IPS DF 4.7 (cell line): ENCODE data around the gene AGAP2.

Experiments
- DNase-seq: peaks from one replicate; pipeline ENCODE4 v3.0.0-alpha.2; 2013; ENCODE audit warnings: low spot score; ENCODE audit errors: extremely low read depth

Gene AGAP2

GRCh38 chr12:57754411-57755193 is 16.1 kb upstream of the AGAP2 start, which contains the start of gene MARCHF9:
MARCHF9 (plus strand) TSS chr12:57755103; CDS start chr12:57755529, 426 bp downstream.
- DNase-seq, result no peak

GRCh38 chr12:57753756-57754337 is 15.3 kb upstream of the AGAP2 start:
- no peak for DNase-seq

- no peak for DNase-seq
Measured at GRCh38 chr12:57752668-57753000, 14.1 kb upstream of the AGAP2 start.

DNA sequence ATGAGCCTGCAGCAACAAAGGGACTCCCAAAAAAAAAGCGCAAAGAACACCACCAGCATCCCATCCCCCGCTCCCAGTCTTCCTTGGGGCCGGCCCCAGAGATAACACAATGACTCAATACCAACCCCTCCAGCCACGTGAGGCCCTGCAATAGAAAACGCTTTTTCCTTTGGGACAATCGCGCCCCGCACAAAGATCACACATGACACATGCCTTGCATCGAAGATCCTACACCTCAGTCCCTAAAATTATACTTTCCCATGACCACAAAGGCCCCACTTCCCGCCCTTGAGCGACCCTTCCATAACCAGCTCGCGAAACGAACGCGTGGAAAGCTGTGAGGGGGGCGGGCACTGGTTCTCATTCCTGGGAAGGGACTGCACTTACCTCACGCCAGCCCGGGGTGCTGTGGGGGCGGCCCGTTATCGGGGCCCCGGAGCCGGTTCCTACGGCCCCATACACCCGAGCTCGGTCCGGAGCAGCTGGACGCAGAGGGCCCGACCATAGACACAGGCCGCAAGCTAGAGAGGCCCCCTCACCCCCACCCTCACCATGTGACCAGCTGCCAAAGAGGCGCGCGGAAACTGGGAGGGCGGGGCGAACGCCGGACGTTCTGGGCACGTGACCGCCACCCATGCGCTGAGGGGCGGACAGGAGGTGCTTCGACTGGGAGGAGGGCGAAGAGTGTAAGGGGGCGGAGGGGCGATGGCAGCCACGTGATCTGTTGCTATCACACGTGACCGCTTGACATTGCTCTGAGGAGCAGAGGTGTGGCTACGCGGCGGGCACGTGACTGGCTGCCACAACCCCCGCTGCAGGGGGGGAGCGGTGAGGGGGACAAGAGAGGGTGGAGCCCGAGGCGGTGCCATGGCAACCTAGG is 13.5 kb upstream of the AGAP2 start, which contains the start of gene CDK4:
Gene CDK4, minus strand, starts transcription at position 523 of the 880 bp plus-strand sequence. CDS start 593 bp downstream, outside the sequence.
- peak; percentile 97 for DNase-seq

DNA sequence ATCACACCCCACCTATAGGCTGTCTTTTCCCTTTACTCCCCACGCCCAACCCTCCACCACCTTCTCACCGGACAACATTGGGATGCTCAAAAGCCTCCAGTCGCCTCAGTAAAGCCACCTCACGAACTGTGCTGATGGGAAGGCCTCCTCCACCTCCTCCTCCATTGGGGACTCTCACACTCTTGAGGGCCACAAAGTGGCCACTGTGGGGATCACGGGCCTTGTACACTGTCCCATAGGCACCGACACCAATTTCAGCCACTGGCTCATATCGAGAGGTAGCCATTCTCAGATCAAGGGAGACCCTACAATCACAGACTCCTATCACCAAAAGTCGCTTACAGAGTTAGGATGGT is 12.9 kb upstream of the AGAP2 start:
- DNase-seq, result no peak

DNA sequence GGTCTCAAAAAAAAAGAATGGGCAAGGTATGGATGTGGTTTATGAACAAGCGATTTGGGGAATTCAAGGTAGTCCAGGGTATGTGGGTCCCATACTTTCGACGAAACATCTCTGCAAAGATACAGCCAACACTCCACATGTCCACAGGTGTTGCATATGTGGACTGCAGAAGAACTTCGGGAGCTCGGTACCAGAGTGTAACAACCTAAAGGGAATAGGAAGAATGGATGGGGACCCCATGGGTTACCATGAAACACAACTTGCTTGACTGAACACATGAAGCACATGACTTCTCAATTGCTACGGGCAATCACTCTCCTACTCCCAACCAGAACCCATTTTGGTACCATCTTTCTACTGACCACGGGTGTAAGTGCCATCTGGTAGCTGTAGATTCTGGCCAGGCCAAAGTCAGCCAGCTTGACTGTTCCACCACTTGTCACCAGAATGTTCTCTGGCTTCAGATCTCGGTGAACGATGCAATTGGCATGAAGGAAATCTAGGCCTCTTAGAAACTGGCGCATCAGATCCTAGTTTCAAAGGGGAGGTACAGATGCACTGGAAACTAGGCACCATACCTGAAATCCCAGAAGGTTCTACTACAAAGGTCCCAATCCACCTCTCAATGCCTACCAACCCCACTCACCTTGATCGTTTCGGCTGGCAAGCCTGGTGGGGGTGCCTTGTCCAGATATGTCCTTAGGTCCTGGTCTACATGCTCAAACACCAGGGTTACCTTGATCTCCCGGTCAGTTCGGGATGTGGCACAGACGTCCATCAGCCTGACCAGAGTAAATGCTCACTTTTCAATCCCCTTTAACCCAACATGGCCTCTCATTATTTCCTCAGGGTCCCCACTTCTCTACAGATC is 12.3 kb upstream of the AGAP2 start:
- no peak for DNase-seq

- DNase-seq, result no peak
Measured at GRCh38 chr12:57749061-57749460, 10.5 kb upstream of the AGAP2 start.

DNA sequence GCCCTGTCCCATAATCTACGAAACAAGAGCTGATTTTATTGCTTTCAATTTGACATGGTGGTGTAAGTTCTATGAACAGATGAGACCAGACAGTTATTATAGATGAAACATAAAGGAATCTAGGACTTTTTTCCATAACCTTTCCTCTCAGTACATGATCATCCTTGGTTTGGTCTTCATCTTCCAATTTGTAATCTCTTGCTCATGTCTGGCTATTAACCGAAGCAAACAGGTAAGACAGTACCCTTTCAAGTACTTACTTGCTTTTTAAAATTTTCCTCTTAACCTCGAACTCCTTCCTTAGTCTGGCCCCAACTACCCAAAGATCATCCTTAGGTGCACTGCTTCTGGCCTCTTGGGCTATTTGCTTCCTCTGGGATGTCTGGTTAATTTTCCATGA is 7.5 kb upstream of the AGAP2 start:
- DNase-seq, result no peak

DNA sequence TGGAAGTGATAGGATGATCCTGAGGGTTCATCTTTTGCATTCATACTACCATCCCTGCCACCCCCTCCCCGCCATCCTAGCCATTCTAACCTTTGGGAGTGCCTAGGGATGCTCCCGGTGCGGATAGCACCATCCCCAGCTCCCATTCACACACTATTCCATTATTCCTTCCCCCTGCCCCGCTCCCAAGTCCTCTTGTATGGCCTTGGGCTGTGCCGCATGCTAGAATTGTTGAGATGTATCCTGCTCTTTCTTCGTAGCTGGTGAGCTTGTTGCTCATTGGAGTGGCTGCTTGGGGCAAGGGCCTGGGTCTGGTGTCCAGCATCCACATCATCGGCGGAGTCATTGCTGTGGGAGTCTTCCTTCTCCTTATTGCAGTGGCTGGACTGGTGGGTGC is 6.9 kb upstream of the AGAP2 start:
- DNase-seq, result no peak

DNA sequence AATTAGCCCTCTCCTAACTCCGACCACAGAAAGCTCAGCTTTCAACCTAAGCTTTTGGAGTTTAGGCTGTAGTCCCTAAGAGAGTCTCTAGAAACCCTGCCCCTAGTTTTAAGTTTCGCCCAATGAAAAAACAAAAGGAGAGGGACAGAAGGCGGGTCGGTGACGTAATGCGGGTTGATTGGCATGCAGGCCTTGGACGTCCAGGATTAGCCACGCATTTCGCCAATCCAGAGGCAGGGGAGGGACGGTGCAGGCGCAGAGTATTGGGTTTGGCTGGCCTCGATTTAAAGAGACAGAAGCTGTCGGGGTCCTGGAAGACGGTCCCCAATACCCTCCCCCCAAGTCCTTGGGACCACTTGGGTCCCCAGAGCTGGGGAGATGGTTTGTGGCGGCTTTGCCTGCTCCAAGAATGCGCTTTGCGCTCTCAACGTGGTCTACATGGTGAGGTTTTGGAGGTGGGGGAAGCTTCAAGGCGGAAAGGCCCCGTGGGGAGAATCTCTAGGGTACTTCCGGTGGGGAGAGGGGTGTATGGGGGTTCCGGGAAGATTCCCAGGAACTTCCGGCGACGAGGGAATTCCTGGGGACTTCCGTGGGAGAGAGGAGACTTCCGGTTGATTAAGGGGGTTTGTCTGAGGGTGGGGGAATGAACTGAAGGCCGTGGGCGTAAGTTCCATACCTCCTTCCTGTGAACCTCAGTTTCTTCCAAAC is 6.4 kb upstream of the AGAP2 start, which contains the start of gene TSPAN31:
Gene TSPAN31, plus strand, starts transcription at position 263 of the 708 bp plus-strand sequence. Its CDS starts 116 bp downstream, at position 379.
- peak; percentile 98 for DNase-seq

- DNase-seq, result no peak
Measured at GRCh38 chr12:57744194-57744776, 5.7 kb upstream of the AGAP2 start.

DNA sequence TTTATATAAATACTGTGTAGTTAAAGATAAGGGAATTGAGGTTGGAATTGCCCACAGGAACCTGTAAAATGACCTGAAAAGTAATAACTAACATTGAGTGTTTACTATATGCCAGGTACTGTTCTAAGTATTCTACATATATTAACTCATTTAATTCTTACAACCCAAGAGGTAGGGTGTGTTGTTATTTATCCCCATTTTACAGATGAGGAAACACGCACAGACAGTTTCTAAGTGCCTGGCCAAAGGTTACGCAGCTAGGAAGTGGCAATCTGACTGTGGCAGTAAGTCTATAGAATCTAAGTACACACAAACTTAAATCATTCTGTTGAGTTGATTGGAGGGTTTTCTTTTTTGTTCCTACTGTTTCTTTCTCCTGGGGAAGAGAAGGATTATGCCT is 5.2 kb upstream of the AGAP2 start:
- no peak for DNase-seq

- no peak for DNase-seq
Measured at GRCh38 chr12:57741844-57742738, 3.5 kb upstream of the AGAP2 start.

DNA sequence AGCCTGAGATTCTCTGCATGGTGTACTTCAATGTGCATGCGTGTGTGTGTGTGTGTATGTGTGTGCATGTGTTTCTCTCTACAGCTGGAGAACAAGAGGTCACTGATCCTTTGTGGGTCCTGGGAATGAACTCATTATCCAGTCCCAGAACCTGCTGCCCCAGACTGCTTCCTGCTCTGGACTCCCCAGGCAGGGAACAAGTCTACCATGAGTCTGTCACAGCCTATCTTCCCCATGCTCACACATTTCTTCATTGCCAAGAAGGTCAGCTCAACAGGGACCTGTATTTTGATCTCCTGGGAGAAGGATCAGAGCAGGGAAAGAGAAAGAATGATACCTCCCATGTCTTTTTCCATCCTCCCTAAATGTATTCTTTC is 2.9 kb upstream of the AGAP2 start:
- no peak for DNase-seq

- no peak for DNase-seq
Measured at GRCh38 chr12:57740656-57741412, 2.3 kb upstream of the AGAP2 start.

DNA sequence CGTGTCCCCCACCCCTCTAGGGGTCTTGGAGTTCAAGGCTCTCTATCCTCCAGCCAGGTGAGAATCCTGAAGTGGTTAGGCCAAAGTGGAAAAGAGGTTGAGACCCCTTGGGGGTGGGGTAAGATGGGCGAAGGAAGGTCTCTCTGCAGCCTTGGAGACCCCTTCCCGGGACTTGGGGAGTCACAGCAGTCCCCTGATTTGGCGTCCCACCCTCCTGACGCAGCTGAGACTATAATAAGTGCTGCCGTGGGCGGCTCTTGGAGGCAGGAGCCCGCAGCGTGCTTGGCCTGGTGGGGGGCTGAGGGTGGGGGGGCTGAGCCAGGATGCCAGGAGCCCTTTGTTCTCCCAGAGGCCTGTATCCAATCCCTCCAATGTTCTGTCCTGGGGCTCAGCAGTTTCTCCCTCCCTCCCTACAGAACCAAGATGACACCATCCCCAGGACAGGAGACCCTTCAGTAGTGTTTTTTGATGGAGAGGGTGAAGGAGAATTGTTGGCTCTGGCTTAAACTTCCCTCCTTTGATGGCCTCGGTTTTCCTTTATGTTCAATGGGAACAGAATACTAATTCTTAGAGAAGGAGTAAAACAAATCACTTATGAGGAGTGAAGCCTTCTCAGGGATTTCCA is 1.5 kb upstream of the AGAP2 start:
- no peak for DNase-seq

DNA sequence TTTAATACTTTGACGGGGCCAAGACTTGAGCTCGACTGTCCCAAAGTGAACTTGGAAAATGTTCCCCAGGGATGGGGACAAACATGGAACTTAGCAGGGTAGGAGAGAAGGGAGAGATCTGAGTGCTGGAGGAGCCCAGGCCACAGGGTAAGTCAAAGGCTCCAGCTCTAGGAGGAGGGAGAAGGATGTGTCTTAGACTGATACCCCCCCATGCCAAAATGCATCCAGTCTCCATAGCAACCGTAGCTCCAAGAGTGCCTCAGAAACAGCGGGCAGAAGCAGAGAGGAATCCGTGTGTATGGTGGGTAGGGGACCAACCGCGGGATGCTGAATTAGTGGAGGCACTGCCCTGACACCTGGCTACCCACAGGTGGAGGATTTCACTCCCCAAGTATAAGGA is 845 bp upstream of the AGAP2 start:
- DNase-seq, result no peak
